GM19328 (cell line): ENCODE results near the gene GAS1.

Experiments
- ATAC-seq: cut with Tn5 transposase; IDR thresholded peaks from one replicate; pipeline ENCODE4 v1.9.1; 2021; ENCODE audit warnings: mild to moderate bottlenecking, moderate library complexity; ENCODE audit not compliant: unreplicated experiment

Gene GAS1

GRCh38 chr9:86926145-86926544 is 21.2 kb downstream of the GAS1 start:
- no peak for ATAC-seq

- no peak for ATAC-seq
Measured at GRCh38 chr9:86925686-86926085, 21.6 kb downstream of the GAS1 start.

GRCh38 chr9:86924206-86924605 is 23.1 kb downstream of the GAS1 start:
- ATAC-seq = no peak

GRCh38 chr9:86921151-86921923 is 26.0 kb downstream of the GAS1 start:
- ATAC-seq = no peak

- no peak for ATAC-seq
Measured at GRCh38 chr9:86918556-86918955, 28.8 kb downstream of the GAS1 start.

GRCh38 chr9:86912210-86912609 is 35.1 kb downstream of the GAS1 start:
- ATAC-seq = no peak

GRCh38 chr9:86909388-86909787 is 37.9 kb downstream of the GAS1 start:
- ATAC-seq = no peak

GRCh38 chr9:86908261-86908660 is 39.0 kb downstream of the GAS1 start:
- ATAC-seq = no peak

- no peak for ATAC-seq
Measured at GRCh38 chr9:86907346-86907745, 40.0 kb downstream of the GAS1 start.

GRCh38 chr9:86903734-86904085 is 43.6 kb downstream of the GAS1 start:
- ATAC-seq = no peak

- no peak for ATAC-seq
Measured at GRCh38 chr9:86902991-86903733, 44.1 kb downstream of the GAS1 start.

GRCh38 chr9:86902586-86902985 is 44.7 kb downstream of the GAS1 start:
- no peak for ATAC-seq

GRCh38 chr9:86902176-86902575 is 45.1 kb downstream of the GAS1 start:
- ATAC-seq = no peak

- no peak for ATAC-seq
Measured at GRCh38 chr9:86901511-86901910, 45.8 kb downstream of the GAS1 start.
